CD4-positive, alpha-beta T cell (primary cell): ENCODE data around the gene FHOD1. TPM values are rescaled to one million over a fixed set of nuclear protein-coding genes. Genes with fewer than 3 reads are reported as not detected.

Experiments used
- ATAC-seq: fragments of 200-7000 bp; cut with Tn5 transposase; one replicate; pipeline ENCODE4 v1.10.0; 2022; ENCODE audit warnings: mild to moderate bottlenecking; ENCODE audit not compliant: poor library complexity
- CTCF ChIA-PET: fragments of 350-600 bp; sonication (Branson Sonifier 250); formaldehyde crosslinking; loops from one replicate; lab custom pipeline; 2021; ENCODE audit warnings: antibody characterized with exemption, inconsistent platforms; lab: Charles Lee
- POLR2A ChIA-PET: fragments of 350-600 bp; sonication (Branson Sonifier 250); formaldehyde crosslinking; loops from one replicate; lab custom pipeline; 2021; ENCODE audit warnings: antibody characterized with exemption, inconsistent platforms; lab: Charles Lee
- DNase-seq, 14 experiments: peaks; one replicate each; pipeline ENCODE4 v3.0.0-alpha.2; 2013 to 2020; ENCODE audit warnings: mixed read lengths in 2 of 14
- H3K27ac ChIP-seq, 2 donors: one replicate each; pipeline versions ENCODE4 v1.5.1 to v1.7.0; 2013; ENCODE audit warnings: low read length in 2 of 2, low read depth in 1 of 2, mild to moderate bottlenecking in 1 of 2
- H3K27me3 ChIP-seq, 2 experiments: 1 replicate in 1 of 2; 2 replicates in 1 of 2; pipeline versions ENCODE4 v1.6.1 to v1.7.0; 2013; ENCODE audit warnings: low read length in 2 of 2, control low read depth in 1 of 2, mild to moderate bottlenecking in 1 of 2, moderate library complexity in 1 of 2; ENCODE audit not compliant: insufficient read depth in 2 of 2, control insufficient read depth in 1 of 2
- H3K36me3 ChIP-seq: one replicate; pipeline ENCODE4 v1.6.1; 2013; ENCODE audit warnings: low read length, control low read depth; ENCODE audit not compliant: insufficient read depth
- H3K4me1 ChIP-seq: one replicate; pipeline ENCODE4 v1.6.1; 2013; ENCODE audit warnings: low read length, control low read depth; ENCODE audit not compliant: insufficient read depth
- H3K4me3 ChIP-seq: one replicate; pipeline ENCODE4 v1.5.1; 2013; ENCODE audit warnings: mild to moderate bottlenecking, low read length, moderate library complexity
- H3K9me3 ChIP-seq, 2 experiments: 1 replicate in 1 of 2; 2 replicates in 1 of 2; pipeline versions ENCODE4 v1.6.1 to v1.7.0; 2013; ENCODE audit warnings: low read length in 2 of 2, mild to moderate bottlenecking in 2 of 2, control low read depth in 1 of 2, moderate library complexity in 1 of 2; ENCODE audit not compliant: control insufficient read depth in 1 of 2, insufficient read depth in 1 of 2
- H3K27ac Mint-ChIP-seq: one replicate; pipeline ENCODE4 v1.8.0; 2020; ENCODE audit warnings: mixed read lengths
- H3K27me3 Mint-ChIP-seq: one replicate; pipeline ENCODE4 v1.8.0; 2021; ENCODE audit warnings: mixed read lengths
- H3K36me3 Mint-ChIP-seq: one replicate; pipeline ENCODE4 v1.8.0; 2021; ENCODE audit warnings: low read depth, mixed read lengths
- H3K4me1 Mint-ChIP-seq: one replicate; pipeline ENCODE4 v1.8.0; 2021; ENCODE audit warnings: low read depth, mixed read lengths
- H3K4me3 Mint-ChIP-seq: one replicate; pipeline ENCODE4 v1.8.0; 2020; ENCODE audit warnings: mild to moderate bottlenecking, mixed read lengths
- H3K9me3 Mint-ChIP-seq: one replicate; pipeline ENCODE4 v1.8.0; 2020; ENCODE audit warnings: mixed read lengths
- CTCF ChIP-seq: fragments of 200-600 bp; IDR thresholded peaks from one replicate; pipeline ENCODE4 v1.8.0; 2022; ENCODE audit warnings: antibody characterized with exemption, mild to moderate bottlenecking
- intact Hi-C, 2 experiments: fragments of 100-400 bp; cut with DNase I in 1 of 2; cut with micrococcal nuclease in 1 of 2; formaldehyde crosslinking; loops; one replicate each; pipeline versions ENCODE4 v1.15.1 to v1.9.0; 2023 to 2025; cut with DNase I, micrococcal nuclease
- total RNA-seq, 174 experiments: library from RNA in 2 of 174; stranded (reverse) in 2 of 174; gene quantifications; one replicate each; pipeline ENCODE4 v1.2.3 and lab custom pipeline; 2021 to 2026

FHOD1 gene
- total RNA-seq, 2 experiments from 2014 or later, result 21.1 to 26.0 TPM

- Mint-ChIP-seq H3K4me3 (no peak overlapping the region), H3K27me3 (peaks cover 7% of the 10 kb centered on the region), H3K36me3 (no peaks in the 10 kb centered on the region), H3K27ac (no peak overlapping the region), H3K9me3 (no peaks in the 10 kb centered on the region), H3K4me1 (peaks cover 18% of the 10 kb centered on the region)
- peak overlapping the region; percentile 87 to 89 for H3K27ac ChIP-seq
- no peak for TF ChIP-seq CTCF
- intact Hi-C loops, result loop anchor here (2.0 to 10.0 kb wide), 4 partner anchors 20 to 168 kb away; partner anchors contain the start of gene PHAF1 (in 1 of the 2)
- H3K4me3 ChIP-seq, result peak overlapping the region; percentile 86
- ChIA-PET CTCF (interaction anchor here (1.5 to 1.7 kb wide), 3 partner anchors 23 to 229 kb away, joined by 5 to 6 read pairs (median 5); partner anchors contain the start of genes FBXL8 and TRADD), POLR2A (interaction anchor here (0.8 to 5.2 kb wide), 5 partner anchors 9 to 165 kb away, joined by 3 to 51 read pairs (median 6); partner anchors contain the start of genes E2F4, FBXL8, TMEM208 and TRADD)
- H3K4me1 ChIP-seq, result peaks cover 32% of the 10 kb centered on the region
- H3K27me3 ChIP-seq, result peaks cover 0 to 6% of the 10 kb centered on the region in 2 experiments
- ATAC-seq (no peak), DNase-seq (no peak)
- H3K9me3 ChIP-seq, result no peaks in the 10 kb centered on the region
- H3K36me3 ChIP-seq, result no peaks in the 10 kb centered on the region
These were observed 64.0 kb downstream of the FHOD1 start for GRCh38 chr16:67183284-67183626.

GRCh38 chr16:67182288-67182687 lies 65.0 kb downstream of the FHOD1 start:
- no peak for ATAC-seq
- Mint-ChIP-seq H3K27me3 (peaks cover 12% of the 10 kb centered on the region), H3K36me3 (no peaks in the 10 kb centered on the region), H3K4me1 (peaks cover 25% of the 10 kb centered on the region), H3K9me3 (no peaks in the 10 kb centered on the region), H3K4me3 (no peak overlapping the region), H3K27ac (no peak overlapping the region)
- Histone ChIP-seq H3K36me3 (no peaks in the 10 kb centered on the region), H3K27ac (no peak overlapping the region), H3K4me3 (no peak overlapping the region), H3K9me3 (no peaks in the 10 kb centered on the region), H3K4me1 (peaks cover 41% of the 10 kb centered on the region), H3K27me3 (peaks cover 0 to 12% of the 10 kb centered on the region in 2 experiments)
- DNase-seq, result no peak
- ChIA-PET CTCF (interaction anchor here (1.5 to 1.7 kb wide), 2 partner anchors 27 to 228 kb away, joined by 5 to 6 read pairs; no protein-coding TSS in a partner anchor), POLR2A (interaction anchor here (2.5 to 5.2 kb wide), 2 partner anchors 10 to 21 kb away, joined by 6 to 51 read pairs; partner anchors contain the start of genes E2F4, FBXL8 and TRADD)
- intact Hi-C loops, result loop anchor here (2.0 to 10.0 kb wide), 4 partner anchors 19 to 167 kb away; partner anchors contain the start of gene PHAF1 (in 1 of the 2)
- no peak for TF ChIP-seq CTCF

- peaks cover 42% of the 10 kb centered on the region for H3K4me1 ChIP-seq
- H3K27ac Mint-ChIP-seq, result no peak overlapping the region
- no peak for TF ChIP-seq CTCF
- H3K4me3 Mint-ChIP-seq, result no peak overlapping the region
- H3K4me1 Mint-ChIP-seq, result peaks cover 29% of the 10 kb centered on the region
- H3K36me3 ChIP-seq, result no peaks in the 10 kb centered on the region
- H3K27me3 Mint-ChIP-seq, result peaks cover 19% of the 10 kb centered on the region
- intact Hi-C loops, result loop anchor here (5.0 to 10.0 kb wide), 2 partner anchors 74 to 167 kb away; partner anchors contain the start of gene PHAF1 (in 1 of the 2)
- H3K27me3 ChIP-seq, result peaks cover 0 to 15% of the 10 kb centered on the region in 2 experiments
- no peaks in the 10 kb centered on the region for H3K36me3 Mint-ChIP-seq
- ChIA-PET CTCF (interaction anchor here (1.7 kb wide), 1 partner anchor 26 kb away, joined by 6 read pairs; no protein-coding TSS in a partner anchor), POLR2A (no interaction called here)
- ATAC-seq, result no peak
- H3K4me3 ChIP-seq, result no peak overlapping the region
- no peaks in the 10 kb centered on the region for H3K9me3 Mint-ChIP-seq
- no peaks in the 10 kb centered on the region for H3K9me3 ChIP-seq
- H3K27ac ChIP-seq, result no peak overlapping the region
- DNase-seq, result no peak
These were observed 65.9 kb downstream of the FHOD1 start for GRCh38 chr16:67181346-67181745.
